Upper lobe of left lung (tissue), 4 donors: ENCODE measurements around the gene CNST.

Experiments used
- EP300 ChIP-seq, 4 donors: sonication (generic); formaldehyde crosslinking; IDR thresholded peaks; one replicate each; pipeline ENCODE4 v1.5.1; 2017; ENCODE audit warnings: antibody characterized with exemption in 4 of 4, control low read depth in 2 of 4
- POLR2A ChIP-seq, 4 donors: fragments of 450-650 bp; IDR thresholded peaks; one replicate each; pipeline ENCODE4 v1.5.1; 2016 to 2017; ENCODE audit warnings: antibody characterized with exemption in 4 of 4, mild to moderate bottlenecking in 2 of 4
- POLR2AphosphoS5 ChIP-seq, 2 donors: sonication (generic); formaldehyde crosslinking; IDR thresholded peaks; one replicate each; pipeline ENCODE4 v1.5.1; 2017; ENCODE audit warnings: antibody characterized with exemption in 2 of 2
- TF ChIP-seq, protein P1 (sequence below), 6 experiments: fragments of 450-650 bp in 4 of 6; fragments of 200-600 bp in 2 of 6; sonication (generic) in 2 of 6; IDR thresholded peaks; one replicate each; pipeline ENCODE4 v1.5.1; 2016 to 2019; ENCODE audit warnings: antibody characterized with exemption in 6 of 6

- TF ChIP-seq POLR2A (IDR thresholded peaks at IDR 0.05) (no peak), EP300 (IDR thresholded peaks at IDR 0.05) (no peak), POLR2AphosphoS5 (IDR thresholded peaks at IDR 0.05) (no peak)
- TF ChIP-seq, protein P1, sequence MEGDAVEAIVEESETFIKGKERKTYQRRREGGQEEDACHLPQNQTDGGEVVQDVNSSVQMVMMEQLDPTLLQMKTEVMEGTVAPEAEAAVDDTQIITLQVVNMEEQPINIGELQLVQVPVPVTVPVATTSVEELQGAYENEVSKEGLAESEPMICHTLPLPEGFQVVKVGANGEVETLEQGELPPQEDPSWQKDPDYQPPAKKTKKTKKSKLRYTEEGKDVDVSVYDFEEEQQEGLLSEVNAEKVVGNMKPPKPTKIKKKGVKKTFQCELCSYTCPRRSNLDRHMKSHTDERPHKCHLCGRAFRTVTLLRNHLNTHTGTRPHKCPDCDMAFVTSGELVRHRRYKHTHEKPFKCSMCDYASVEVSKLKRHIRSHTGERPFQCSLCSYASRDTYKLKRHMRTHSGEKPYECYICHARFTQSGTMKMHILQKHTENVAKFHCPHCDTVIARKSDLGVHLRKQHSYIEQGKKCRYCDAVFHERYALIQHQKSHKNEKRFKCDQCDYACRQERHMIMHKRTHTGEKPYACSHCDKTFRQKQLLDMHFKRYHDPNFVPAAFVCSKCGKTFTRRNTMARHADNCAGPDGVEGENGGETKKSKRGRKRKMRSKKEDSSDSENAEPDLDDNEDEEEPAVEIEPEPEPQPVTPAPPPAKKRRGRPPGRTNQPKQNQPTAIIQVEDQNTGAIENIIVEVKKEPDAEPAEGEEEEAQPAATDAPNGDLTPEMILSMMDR (IDR thresholded peaks at IDR 0.05), result no peak
These were observed 773 bp downstream of the CNST start for GRCh38 chr1:246566813-246567645.
